Endodermal cell (in vitro differentiated cells): ENCODE data around the gene PTH2. TPM values are rescaled to one million over a fixed set of nuclear protein-coding genes. Genes with fewer than 3 reads are reported as not detected.

Source experiments
- DNase-seq: peaks from one replicate; pipeline ENCODE4 v3.0.0-alpha.2; 2017
- H3K27ac ChIP-seq: 2 replicates; pipeline ENCODE4 v1.5.1; 2013; ENCODE audit warnings: mild to moderate bottlenecking, low read depth, low read length, moderate library complexity
- H3K27me3 ChIP-seq: 2 replicates; pipeline ENCODE4 v1.6.1; 2013; ENCODE audit warnings: mild to moderate bottlenecking, low read length, moderate library complexity; ENCODE audit not compliant: insufficient read depth, control insufficient read depth, poor library complexity, severe bottlenecking
- H3K36me3 ChIP-seq: 2 replicates; pipeline ENCODE4 v1.7.0; 2013; ENCODE audit warnings: mild to moderate bottlenecking, low read length, moderate library complexity; ENCODE audit not compliant: control insufficient read depth, insufficient read depth
- H3K4me1 ChIP-seq: one replicate; pipeline ENCODE4 v1.7.0; 2013; ENCODE audit warnings: low read length; ENCODE audit not compliant: control insufficient read depth, insufficient read depth
- H3K4me3 ChIP-seq: 2 replicates; pipeline ENCODE4 v1.5.1; 2013; ENCODE audit warnings: mild to moderate bottlenecking, low read length, moderate library complexity
- H3K9ac ChIP-seq: 2 replicates; pipeline ENCODE4 v1.6.1; 2013; ENCODE audit warnings: mild to moderate bottlenecking, low read length, moderate library complexity; ENCODE audit not compliant: poor library complexity, severe bottlenecking; ENCODE audit errors: extremely low read depth
- H3K9me3 ChIP-seq: 2 replicates; pipeline ENCODE4 v1.6.1; 2013; ENCODE audit warnings: mild to moderate bottlenecking, low read length, moderate library complexity; ENCODE audit not compliant: control insufficient read depth
- H3K27ac Mint-ChIP-seq: 2 replicates; pipeline ENCODE4 v1.8.0; 2020; ENCODE audit warnings: mixed read lengths
- H3K27me3 Mint-ChIP-seq: 2 replicates; pipeline ENCODE4 v1.8.0; 2021; ENCODE audit warnings: mild to moderate bottlenecking, mixed read lengths; ENCODE audit not compliant: insufficient read depth
- H3K36me3 Mint-ChIP-seq: 2 replicates; pipeline ENCODE4 v1.8.0; 2020; ENCODE audit warnings: low read depth, mixed read lengths
- H3K4me1 Mint-ChIP-seq: 2 replicates; pipeline ENCODE4 v1.8.0; 2020; ENCODE audit warnings: mixed read lengths
- H3K4me3 Mint-ChIP-seq: 2 replicates; pipeline ENCODE4 v1.8.0; 2020; ENCODE audit warnings: mild to moderate bottlenecking, moderate library complexity, mixed read lengths
- H3K9me3 Mint-ChIP-seq: 2 replicates; pipeline ENCODE4 v1.8.0; 2020; ENCODE audit warnings: mild to moderate bottlenecking, mixed read lengths
- CTCF ChIP-seq: fragments of 200-600 bp; sonication (generic); conservative IDR thresholded peaks from 2 replicates; pipeline ENCODE4 v1.5.0; 2021; ENCODE audit warnings: antibody characterized with exemption, mild to moderate bottlenecking
- WGBS, 2 experiments: methylation state at CpG; one replicate each; pipeline versions ENCODE4 v1.1.5 to v1.1.7; 2013; ENCODE audit warnings: missing lambda C conversion rate in 2 of 2, mixed read lengths in 1 of 2; ENCODE audit not compliant: insufficient coverage in 1 of 2, insufficient read length in 1 of 2; 5-methylcytosine and 5-hydroxymethylcytosine counted together
- total RNA-seq, 2 donors: library from RNA; stranded (reverse); fragmentation: NEBNext Ultra II Directional in 1 of 2; extraction: Animal tissue kit (Norgen Biotek cat#: 25700) in 1 of 2; gene quantifications; 2 replicates in 1 of 2; 3 replicates in 1 of 2; pipeline ENCODE4 v1.2.1, GENCODE V29; 2021

Gene PTH2
- total RNA-seq, 2 donors from 2014 or later: not detected

- 78 to 84% methylated on average over 4 to 9 of the region's 9 CpGs for WGBS, 2 experiments
- Histone ChIP-seq H3K27ac (no peak overlapping the region), H3K9me3 (no peaks in the 10 kb centered on the region), H3K4me3 (no peak overlapping the region), H3K36me3 (no peaks in the 10 kb centered on the region), H3K9ac (no peak overlapping the region), H3K27me3 (peaks cover 5% of the 10 kb centered on the region), H3K4me1 (no peaks in the 10 kb centered on the region)
- no peaks in the 10 kb centered on the region for H3K36me3 Mint-ChIP-seq
- no peak for DNase-seq
- no peaks in the 10 kb centered on the region for H3K9me3 Mint-ChIP-seq
- H3K27me3 Mint-ChIP-seq: peaks cover 8% of the 10 kb centered on the region
- no peak overlapping the region for H3K27ac Mint-ChIP-seq
- H3K4me1 Mint-ChIP-seq: peaks cover 10% of the 10 kb centered on the region
- no peak overlapping the region for H3K4me3 Mint-ChIP-seq
- no peak for TF ChIP-seq CTCF
Measured at GRCh38 chr19:49413348-49413747, 9.9 kb downstream of the PTH2 start.

GRCh38 chr19:49411681-49412326 lies 11.4 kb downstream of the PTH2 start:
- no peaks in the 10 kb centered on the region for H3K4me1 ChIP-seq
- no peaks in the 10 kb centered on the region for H3K9me3 ChIP-seq
- no peak overlapping the region for H3K4me3 Mint-ChIP-seq
- H3K36me3 ChIP-seq: no peaks in the 10 kb centered on the region
- peaks cover 10% of the 10 kb centered on the region for H3K4me1 Mint-ChIP-seq
- H3K27ac Mint-ChIP-seq: no peak overlapping the region
- no peak for TF ChIP-seq CTCF
- WGBS, 2 experiments: 93 to 100% methylated on average over 1 to 3 of the region's 3 CpGs
- no peak for DNase-seq
- H3K4me3 ChIP-seq: no peak overlapping the region
- no peak overlapping the region for H3K9ac ChIP-seq
- H3K9me3 Mint-ChIP-seq: no peaks in the 10 kb centered on the region
- no peaks in the 10 kb centered on the region for H3K36me3 Mint-ChIP-seq
- H3K27me3 Mint-ChIP-seq: peaks cover 9% of the 10 kb centered on the region
- H3K27me3 ChIP-seq: no peaks in the 10 kb centered on the region
- H3K27ac ChIP-seq: no peak overlapping the region

- 89% methylated on average over 5 of the region's 5 CpGs; no CpG with 5 or more reads in 1 of the 2 experiments for WGBS, 2 experiments
- no peak overlapping the region for H3K4me3 Mint-ChIP-seq
- peaks cover 10% of the 10 kb centered on the region for H3K4me1 Mint-ChIP-seq
- no peak for TF ChIP-seq CTCF
- no peaks in the 10 kb centered on the region for H3K36me3 Mint-ChIP-seq
- Histone ChIP-seq H3K27me3 (no peaks in the 10 kb centered on the region), H3K9me3 (no peaks in the 10 kb centered on the region), H3K27ac (no peak overlapping the region), H3K4me1 (no peaks in the 10 kb centered on the region), H3K9ac (no peak overlapping the region), H3K4me3 (no peak overlapping the region), H3K36me3 (no peaks in the 10 kb centered on the region)
- H3K27ac Mint-ChIP-seq: no peak overlapping the region
- no peak for DNase-seq
- H3K9me3 Mint-ChIP-seq: no peaks in the 10 kb centered on the region
- H3K27me3 Mint-ChIP-seq: peaks cover 9% of the 10 kb centered on the region
Measured at GRCh38 chr19:49409441-49410029, 13.7 kb downstream of the PTH2 start.
